ENCODE data around the gene SNAP29. TPM values are rescaled to one million over a fixed set of nuclear protein-coding genes. Genes with fewer than 3 reads are reported as not detected.

SNAP29 gene
- total RNA-seq (2022; extraction: Qiagen RNA extraction): 12.1 to 19.4 TPM (median 17.2 TPM) in 5 replicates

DNA sequence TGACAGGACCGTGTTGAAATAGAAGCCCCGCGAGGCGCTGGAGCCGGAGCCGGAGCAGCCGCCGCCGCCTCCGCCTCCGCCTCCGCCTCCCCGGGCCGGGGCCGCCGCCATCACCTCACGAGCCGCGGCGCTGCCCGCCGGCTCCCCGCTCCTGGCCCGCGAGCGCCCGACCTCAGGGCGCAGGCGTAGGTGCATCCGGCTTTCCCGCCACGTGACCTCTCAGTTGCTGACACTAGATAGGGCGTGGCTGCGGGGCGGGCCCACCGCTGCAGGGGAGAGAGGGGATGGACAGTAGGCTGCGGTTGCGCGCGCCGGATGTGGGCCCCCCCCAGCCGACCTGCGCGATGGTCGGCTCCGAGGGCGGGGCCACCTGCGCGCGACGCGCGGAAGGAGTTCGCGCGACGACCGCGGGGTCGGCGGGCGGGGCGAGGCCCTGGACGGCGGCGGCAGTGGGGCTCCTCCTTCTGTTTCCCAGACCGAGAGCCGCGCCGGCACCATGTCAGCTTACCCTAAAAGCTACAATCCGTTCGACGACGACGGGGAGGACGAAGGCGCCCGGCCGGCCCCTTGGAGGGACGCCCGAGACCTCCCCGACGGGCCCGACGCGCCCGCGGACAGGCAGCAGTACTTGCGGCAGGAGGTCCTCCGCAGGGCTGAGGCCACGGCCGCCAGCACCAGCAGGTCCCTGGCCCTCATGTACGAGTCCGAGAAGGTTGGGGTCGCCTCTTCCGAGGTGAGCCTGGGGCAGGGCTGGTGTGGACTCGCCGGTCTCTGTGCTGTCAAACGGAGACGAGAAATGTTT is at the start of gene SNAP29, which contains the start of gene PI4KA:
TSS of gene SNAP29 (plus strand) at position 393 of the 802 bp plus-strand sequence. CDS start at position 497, 104 bp downstream.
TSS of gene PI4KA (minus strand) at position 197 of the 802 bp plus-strand sequence. CDS start at position 111, 86 bp downstream.

DNA sequence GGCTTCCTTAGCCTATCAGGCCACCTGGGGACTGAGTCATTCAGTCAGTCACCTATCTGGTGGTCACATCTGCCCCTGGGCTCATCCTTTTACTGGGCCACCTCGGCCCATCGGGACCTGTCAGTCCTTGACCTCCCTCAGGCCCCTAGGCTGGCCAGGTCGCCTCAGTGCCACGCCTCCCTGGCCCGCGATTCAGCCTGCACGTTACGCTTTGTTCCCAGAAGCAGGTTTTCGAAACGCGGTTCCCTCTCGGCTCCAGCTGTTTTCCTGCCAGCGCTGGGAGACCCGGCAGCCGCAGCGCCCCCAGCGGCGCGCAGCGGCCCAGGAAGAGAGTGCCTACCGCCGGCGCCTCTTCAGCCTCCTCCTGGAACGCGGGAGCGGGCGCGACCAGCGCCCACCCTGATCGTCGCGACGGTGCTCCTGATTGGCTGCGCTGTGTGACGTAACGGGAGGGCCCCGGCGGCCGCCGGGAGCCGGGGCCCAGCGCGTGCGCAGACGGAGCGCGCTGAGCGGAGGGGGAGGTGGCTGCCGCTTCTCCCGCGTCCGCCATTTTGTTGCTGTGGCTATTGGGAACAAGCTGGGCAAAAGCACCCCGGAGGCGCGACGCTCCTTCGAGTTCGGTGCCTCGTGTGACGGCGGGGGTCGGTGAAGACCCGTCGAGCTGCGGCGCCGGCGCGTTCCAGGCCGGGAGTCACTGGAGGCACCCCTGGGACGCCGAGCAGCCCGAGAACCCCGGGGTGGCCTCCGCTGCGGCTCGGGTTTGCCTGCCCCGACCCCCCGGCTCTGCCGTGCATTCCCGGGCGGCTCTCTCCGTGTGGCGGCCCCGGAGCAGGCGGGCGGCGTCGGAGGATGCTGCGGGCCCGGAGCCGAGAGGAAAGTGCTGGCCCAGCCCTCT is 58.4 kb downstream of the SNAP29 start, which contains the start of gene CRKL:
TSS of gene CRKL (plus strand) at position 492 of the 895 bp plus-strand sequence. CDS start 528 bp downstream, outside the sequence.

Other genes with a start within 250 kb of the SNAP29 start
- 0.02 to 0.03 TPM in 2 of 5 replicates, not detected in the others for gene SERPIND1, start 84.9 kb upstream of the SNAP29 start, total RNA-seq (2022; extraction: Qiagen RNA extraction)
- gene PI4KA, start 196 bp upstream of the SNAP29 start, total RNA-seq (2022; extraction: Qiagen RNA extraction): 16.9 to 20.7 TPM (median 19.7 TPM) in 5 replicates
- 20.7 to 27.5 TPM (median 21.5 TPM) in 5 replicates for gene CRKL, start 58.4 kb downstream of the SNAP29 start, total RNA-seq (2022; extraction: Qiagen RNA extraction)
- 1.9 to 4.2 TPM (median 3.2 TPM) in 5 replicates for gene AIFM3, start 108.2 kb downstream of the SNAP29 start, total RNA-seq (2022; extraction: Qiagen RNA extraction)
- 12.6 to 21.2 TPM (median 17.1 TPM) in 5 replicates for gene LZTR1, start 123.3 kb downstream of the SNAP29 start, total RNA-seq (2022; extraction: Qiagen RNA extraction)
- 15.7 to 23.9 TPM (median 23.1 TPM) in 5 replicates for gene THAP7, start 143.1 kb downstream of the SNAP29 start, total RNA-seq (2022; extraction: Qiagen RNA extraction)
- gene P2RX6, start 156.2 kb downstream of the SNAP29 start, total RNA-seq (2022; extraction: Qiagen RNA extraction): 0.29 to 0.82 TPM (median 0.60 TPM) in 5 replicates
- gene SLC7A4, start 173.6 kb downstream of the SNAP29 start, total RNA-seq (2022; extraction: Qiagen RNA extraction): not detected in 5 replicates
- 0.05 to 0.06 TPM in 2 of 5 replicates, not detected in the others for gene LRRC74B, start 186.9 kb downstream of the SNAP29 start, total RNA-seq (2022; extraction: Qiagen RNA extraction)

All from A549 treated with AZD2906 at 1 μM for 4 hours (cell line).